K562 (cell line): ENCODE results near the gene TBC1D16. TPM values are rescaled to one million over a fixed set of nuclear protein-coding genes. Genes with fewer than 3 reads are reported as not detected.

Experiments used
- ATAC-seq: fragments of 200-7000 bp; cut with Tn5 transposase; 3 replicates; pipeline ENCODE4 v1.9.1; 2020; ENCODE audit warnings: moderate library complexity
- BruUV-seq: library from RNA; stranded (reverse); fragments of 400-500 nt; replicated peaks from 2 replicates; lab custom pipeline; 2021; lab: Mats Ljungman, UMichigan
- CTCF ChIA-PET: fragments of 300-600 bp; formaldehyde crosslinking; extraction: SDS; loops from one replicate; lab custom pipeline; 2021; ENCODE audit warnings: low intra/inter-chr PET ratio; lab: Yijun Ruan, JAX
- POLR2A ChIA-PET: fragments of 300-600, 350-650 bp; sonication (Branson Sonifier 250); formaldehyde crosslinking; extraction: SDS; loops from one replicate; lab custom pipeline; 2021; ENCODE audit warnings: antibody characterized with exemption, inconsistent platforms; lab: Yijun Ruan, JAX
- DNase-seq, 4 experiments: peaks; one replicate each; pipeline versions ENCODE4 v3.0.0 to v3.0.0-alpha.2; 2011 to 2018; ENCODE audit warnings: low spot score in 3 of 4, mixed read lengths in 3 of 4; ENCODE audit errors: extremely low read depth in 1 of 4
- FAIRE-seq: peaks from 2 replicates; lab custom pipeline; 2011; peaks lifted over from hg19 to GRCh38; lab: Jason Lieb, UNC
- H2AFZ ChIP-seq: 2 replicates; pipeline ENCODE4 v1.6.0; 2011; ENCODE audit warnings: low read depth, low read length, control low read depth, inconsistent platforms
- H3K27ac ChIP-seq: fragments of 200-600 bp; 3 replicates; pipeline ENCODE4 v1.8.0; 2011; ENCODE audit warnings: low read depth, mild to moderate bottlenecking, control low read depth, inconsistent platforms, low read length, moderate library complexity, mixed read lengths; ENCODE audit errors: extremely low read depth
- H3K27me3 ChIP-seq, 2 experiments: fragments of 300-600 bp in 1 of 2; 2 replicates in 1 of 2; 3 replicates in 1 of 2; pipeline versions ENCODE4 v1.6.0 to v1.8.0; 2011; ENCODE audit warnings: inconsistent platforms in 2 of 2, low read length in 2 of 2, mild to moderate bottlenecking in 1 of 2, mixed read lengths in 1 of 2, moderate library complexity in 1 of 2; ENCODE audit not compliant: control insufficient read depth in 2 of 2, insufficient read depth in 2 of 2
- H3K36me3 ChIP-seq: fragments of 300-600 bp; 3 replicates; pipeline ENCODE4 v1.8.0; 2011; ENCODE audit warnings: mild to moderate bottlenecking, low read length, inconsistent platforms; ENCODE audit not compliant: control insufficient read depth, insufficient read depth
- H3K4me1 ChIP-seq, 2 experiments: fragments of 200-600 bp in 1 of 2; replicated peaks in 1 of 2; 2 replicates in 1 of 2; 3 replicates in 1 of 2; pipeline versions ENCODE4 v1.5.1 to v1.8.0; 2011; ENCODE audit warnings: inconsistent platforms in 2 of 2, low read length in 2 of 2, mild to moderate bottlenecking in 1 of 2, mixed read lengths in 1 of 2, moderate library complexity in 1 of 2; ENCODE audit not compliant: control insufficient read depth in 2 of 2, insufficient read depth in 2 of 2
- H3K4me2 ChIP-seq: 2 replicates; pipeline ENCODE4 v1.6.1; 2011; ENCODE audit warnings: low read length, control low read depth, inconsistent platforms, mixed read lengths; ENCODE audit not compliant: insufficient read depth
- H3K4me3 ChIP-seq: fragments of 200-600 bp; sonication (generic), shearing (Covaris generic); 2 replicates; pipeline ENCODE4 v1.5.1; 2016; ENCODE audit warnings: control low read depth, inconsistent platforms
- H3K79me2 ChIP-seq: fragments of 200-600 bp; 3 replicates; pipeline ENCODE4 v1.8.0; 2011; ENCODE audit warnings: low read length, inconsistent platforms; ENCODE audit not compliant: control insufficient read depth, insufficient read depth
- H3K9ac ChIP-seq, 2 experiments: 2 replicates each; pipeline versions ENCODE4 v1.6.0 to v1.6.1; 2011; ENCODE audit warnings: low read depth in 2 of 2, low read length in 2 of 2, control low read depth in 1 of 2, inconsistent platforms in 1 of 2, mild to moderate bottlenecking in 1 of 2, mixed read lengths in 1 of 2; ENCODE audit not compliant: insufficient read depth in 1 of 2
- H3K9me1 ChIP-seq: one replicate; pipeline ENCODE4 v1.6.0; 2011; ENCODE audit warnings: inconsistent platforms, mild to moderate bottlenecking, low read length, moderate library complexity; ENCODE audit not compliant: control insufficient read depth, insufficient read depth
- H3K9me3 ChIP-seq: replicated peaks from 2 replicates; pipeline ENCODE4 v1.5.1; 2011; ENCODE audit warnings: low read depth, low read length, inconsistent platforms; ENCODE audit not compliant: control insufficient read depth, insufficient read depth
- H4K20me1 ChIP-seq: replicated peaks from 2 replicates; pipeline ENCODE4 v1.6.1; 2011; ENCODE audit warnings: low read length, inconsistent platforms, mixed read lengths; ENCODE audit not compliant: control insufficient read depth, insufficient read depth
- CEBPG ChIP-seq, 3 experiments: fragments of 200-800 bp in 1 of 3; sonication (Bioruptor generic) in 1 of 3; sonication (generic) in 1 of 3; formaldehyde crosslinking in 1 of 3; IDR thresholded peaks in 2 of 3; conservative IDR thresholded peaks in 1 of 3; 2 replicates each; pipeline versions ENCODE4 v1.6.1 to v1.8.0; 2016 to 2022; ENCODE audit warnings: missing compliant biosample characterization in 2 of 3, missing genetic modification characterization in 2 of 3, mild to moderate bottlenecking in 1 of 3, missing genetic modification reagents in 1 of 3
- CTBP1 ChIP-seq: fragments of 450-650 bp; IDR thresholded peaks from 2 replicates; pipeline ENCODE4 v1.6.1; 2016; ENCODE audit warnings: borderline replicate concordance
- ZNF143 ChIP-seq: sonication (generic); formaldehyde crosslinking; IDR thresholded peaks from 2 replicates; pipeline ENCODE4 v1.9.0; 2022; ENCODE audit warnings: mild to moderate bottlenecking, missing genetic modification reagents
- WGBS: fragments of 100-300 bp; shearing (Covaris generic); methylation state at CpG from one replicate; pipeline ENCODE4 v1.1.6; 2016; ENCODE audit warnings: low coverage, mixed read lengths; ENCODE audit not compliant: insufficient coverage; ENCODE audit errors: missing lambda C conversion rate; 5-methylcytosine and 5-hydroxymethylcytosine counted together
- in situ Hi-C: fragments of 300-500 bp; cut with MboI; formaldehyde crosslinking; loops from 4 replicates; pipeline ENCODE4 v1.15.0; 2018; ENCODE audit warnings: inconsistent platforms, mixed read lengths
- intact Hi-C: fragments of 100-400 bp; cut with micrococcal nuclease; formaldehyde crosslinking; loops from 2 replicates; pipeline ENCODE4 v1.14.2; 2022
- polyA plus RNA-seq, 8 experiments: library from polyadenylated mRNA; depleted of rRNA in 4 of 8; stranded (reverse) in 5 of 8; unstranded in 3 of 8; fragments of >200 nt; fragmentation: Nextera tagmentation in 2 of 8; fragmentation: Illumina TruSeq in 1 of 8; extraction: Ambion mirVana in 2 of 8; extraction: Trizol in 1 of 8; gene quantifications; 2 replicates each; pipeline versions ENCODE4 v1.2.1 to v1.2.3, GENCODE V29; 2011 to 2014; ENCODE audit warnings: inconsistent platforms in 1 of 8, missing spikeins in 1 of 8
- total RNA-seq, 7 experiments: library from RNA; depleted of rRNA in 6 of 7; stranded (reverse); fragments of >200 nt in 6 of 7; fragmentation: Illumina TruSeq in 2 of 7; extraction: Trizol in 2 of 7; gene quantifications; 2 replicates each; pipeline versions ENCODE4 v1.2.1 to v1.2.3, GENCODE V29; 2011 to 2021; ENCODE audit warnings: low replicate concordance in 1 of 7
- TF ChIP-seq, protein P1 (sequence below): sonication (generic); formaldehyde crosslinking; IDR thresholded peaks from 2 replicates; pipeline ENCODE4 v1.5.0; 2020; ENCODE audit warnings: missing genetic modification reagents

The TBC1D16 gene
- total and polyA plus RNA-seq, 9 of the 15 experiments (the other 6 are each of a cell fraction or from before 2014, with no cell fraction given), result 0.01 to 0.20 (median 0.03) TPM; not detected in 1

DNA sequence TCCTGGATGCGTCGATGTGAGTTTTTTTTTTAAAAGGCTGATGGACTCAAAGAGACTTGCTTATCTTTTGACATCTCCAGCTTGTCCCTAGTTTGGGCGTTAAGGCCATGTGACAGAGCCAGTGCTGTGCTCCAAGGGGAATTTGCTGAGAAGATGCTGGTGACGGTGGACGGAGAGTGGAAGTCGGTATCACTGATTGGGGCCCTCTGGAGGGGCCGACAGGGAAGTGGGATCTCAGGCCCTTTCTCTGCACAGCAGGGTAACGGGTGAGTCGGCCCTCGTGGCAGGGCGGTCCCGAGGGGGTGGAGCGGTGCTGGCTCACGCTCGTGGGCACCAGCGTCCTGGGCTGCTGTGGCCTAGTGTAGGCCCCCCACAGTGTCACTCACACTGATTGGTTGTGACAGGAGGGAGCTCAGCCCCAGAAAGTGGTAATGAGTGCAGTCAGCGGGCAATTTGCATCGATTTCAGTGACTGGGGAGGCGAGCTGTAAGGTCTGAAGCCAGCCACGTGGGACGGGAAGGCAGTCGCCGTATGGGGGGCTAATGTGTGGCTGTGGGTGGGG is 91.3 kb downstream of the TBC1D16 start:
- Histone ChIP-seq H3K9me1 (peaks cover 2% of the 10 kb centered on the region), H3K4me1 (peaks cover 0 to 59% of the 10 kb centered on the region in 2 experiments; a peak in 2 of 5 replicates), H3K27me3 (peaks cover 82 to 98% of the 10 kb centered on the region in 2 experiments), H4K20me1 (peaks cover 48% of the 10 kb centered on the region), H3K79me2 (no peaks in the 10 kb centered on the region), H3K4me3 (no peak overlapping the region), H3K9me3 (no peaks in the 10 kb centered on the region), H2AFZ (no peak overlapping the region), H3K27ac (no peak overlapping the region), H3K9ac (no peak overlapping the region), H3K4me2 (no peak overlapping the region), H3K36me3 (no peaks in the 10 kb centered on the region)
- ChIA-PET CTCF (no interaction called here), POLR2A (interaction anchor here (0.5 to 0.6 kb wide), 2 partner anchors 154 to 179 kb away, joined by 3 to 4 read pairs; no protein-coding TSS in a partner anchor)
- no peak for DNase-seq
- 2% methylated on average over 20 of the region's 23 CpGs for WGBS
- intact Hi-C loops, result no loop called here
- TF ChIP-seq CEBPG (CRISPR knock-in tag; IDR thresholded peaks at IDR 0.05) (no peak; the same call in 1 of the 2 replicates), CEBPG (tag; conservative IDR thresholded peaks at IDR 0.05 in 1 of 2, IDR thresholded peaks at IDR 0.05 in 1 of 2) (no peak), ZNF143 (CRISPR knock-in tag) (no peak), CTBP1 (0 out of 2 replicates have a peak, but pooled peaks have one; percentile 3)
- TF ChIP-seq, protein P1, sequence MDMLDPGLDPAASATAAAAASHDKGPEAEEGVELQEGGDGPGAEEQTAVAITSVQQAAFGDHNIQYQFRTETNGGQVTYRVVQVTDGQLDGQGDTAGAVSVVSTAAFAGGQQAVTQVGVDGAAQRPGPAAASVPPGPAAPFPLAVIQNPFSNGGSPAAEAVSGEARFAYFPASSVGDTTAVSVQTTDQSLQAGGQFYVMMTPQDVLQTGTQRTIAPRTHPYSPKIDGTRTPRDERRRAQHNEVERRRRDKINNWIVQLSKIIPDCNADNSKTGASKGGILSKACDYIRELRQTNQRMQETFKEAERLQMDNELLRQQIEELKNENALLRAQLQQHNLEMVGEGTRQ (CRISPR knock-in tag), result 0 out of 2 replicates have a peak, but pooled peaks have one; percentile 4
- no TSS peak for BruUV-seq
- FAIRE-seq, result no peak
- in situ Hi-C loops, result no loop called here
- ATAC-seq, result no peak
